Muscle layer of colon (tissue), 2 donors: ENCODE results near the gene PCGF2.
"Not testable (repeated sequence)": the region's sequence is repeated elsewhere in the genome, so short reads cannot be mapped to it uniquely, and the experiment has no call there.

Experiments used
- H3K27ac ChIP-seq: one replicate; pipeline ENCODE4 v1.7.0; 2013; ENCODE audit warnings: low read depth, mild to moderate bottlenecking, low read length, moderate library complexity
- H3K27me3 ChIP-seq, 2 donors: one replicate each; pipeline ENCODE4 v1.7.0; 2013; ENCODE audit warnings: low read length in 2 of 2, mild to moderate bottlenecking in 2 of 2; ENCODE audit not compliant: insufficient read depth in 2 of 2, control insufficient read depth in 1 of 2
- H3K36me3 ChIP-seq: one replicate; pipeline ENCODE4 v1.7.0; 2013; ENCODE audit warnings: mild to moderate bottlenecking, low read length; ENCODE audit not compliant: insufficient read depth
- H3K4me1 ChIP-seq: one replicate; pipeline ENCODE4 v1.7.0; 2013; ENCODE audit warnings: mild to moderate bottlenecking, low read length; ENCODE audit not compliant: insufficient read depth
- H3K4me3 ChIP-seq, 2 donors: one replicate each; pipeline ENCODE4 v1.7.0; 2013; ENCODE audit warnings: low read length in 2 of 2, low read depth in 1 of 2, mild to moderate bottlenecking in 1 of 2, moderate library complexity in 1 of 2
- H3K9ac ChIP-seq: one replicate; pipeline ENCODE4 v1.7.0; 2013; ENCODE audit warnings: low read length
- H3K9me3 ChIP-seq: one replicate; pipeline ENCODE4 v1.7.0; 2013; ENCODE audit warnings: mild to moderate bottlenecking, low read length
- donor health status: abdominal sarcoma.
- donor health status: Adenocarcinoma of cecum.

Gene PCGF2

DNA sequence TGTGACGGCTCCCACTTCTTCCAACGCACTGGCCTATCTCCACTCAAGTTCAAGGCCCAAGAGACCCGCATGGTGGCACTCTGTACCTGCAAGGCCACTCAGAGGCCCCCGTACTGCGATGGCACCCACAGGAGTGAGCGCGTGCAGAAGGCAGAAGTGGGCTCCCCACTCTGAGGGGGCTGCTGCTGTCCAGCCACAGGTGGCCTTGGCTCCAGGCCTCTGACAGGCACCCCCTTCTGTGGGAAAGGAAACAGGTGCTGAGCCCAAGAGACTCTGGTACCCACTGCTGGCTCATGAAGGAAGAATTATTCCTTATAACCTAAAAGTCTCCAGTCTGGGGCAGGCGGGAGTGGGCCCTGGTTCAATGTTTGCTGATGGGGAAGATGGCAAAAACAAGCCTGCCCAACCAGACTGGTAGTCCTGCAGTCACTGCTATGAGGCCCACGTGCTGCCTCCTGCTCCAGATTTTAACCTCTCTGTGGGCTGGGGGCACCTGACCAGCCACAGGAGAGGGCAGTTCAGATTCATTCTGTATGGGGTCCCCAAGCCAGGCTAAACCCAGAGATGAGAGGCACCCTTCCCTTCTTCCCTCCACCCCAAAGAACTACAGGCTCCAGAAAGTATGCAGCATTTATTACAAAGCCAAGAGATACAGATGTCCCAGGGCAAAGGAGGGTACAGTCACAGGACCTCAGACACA is 14.7 kb downstream of the PCGF2 start:
- Histone ChIP-seq H3K4me3 (no peak overlapping the region), H3K27ac (no peak overlapping the region), H3K4me1 (peaks cover 42% of the 10 kb centered on the region), H3K36me3 (peaks cover 28% of the 10 kb centered on the region), H3K9me3 (no peaks in the 10 kb centered on the region), H3K27me3 (no peaks in the 10 kb centered on the region), H3K9ac (no peak overlapping the region)

DNA sequence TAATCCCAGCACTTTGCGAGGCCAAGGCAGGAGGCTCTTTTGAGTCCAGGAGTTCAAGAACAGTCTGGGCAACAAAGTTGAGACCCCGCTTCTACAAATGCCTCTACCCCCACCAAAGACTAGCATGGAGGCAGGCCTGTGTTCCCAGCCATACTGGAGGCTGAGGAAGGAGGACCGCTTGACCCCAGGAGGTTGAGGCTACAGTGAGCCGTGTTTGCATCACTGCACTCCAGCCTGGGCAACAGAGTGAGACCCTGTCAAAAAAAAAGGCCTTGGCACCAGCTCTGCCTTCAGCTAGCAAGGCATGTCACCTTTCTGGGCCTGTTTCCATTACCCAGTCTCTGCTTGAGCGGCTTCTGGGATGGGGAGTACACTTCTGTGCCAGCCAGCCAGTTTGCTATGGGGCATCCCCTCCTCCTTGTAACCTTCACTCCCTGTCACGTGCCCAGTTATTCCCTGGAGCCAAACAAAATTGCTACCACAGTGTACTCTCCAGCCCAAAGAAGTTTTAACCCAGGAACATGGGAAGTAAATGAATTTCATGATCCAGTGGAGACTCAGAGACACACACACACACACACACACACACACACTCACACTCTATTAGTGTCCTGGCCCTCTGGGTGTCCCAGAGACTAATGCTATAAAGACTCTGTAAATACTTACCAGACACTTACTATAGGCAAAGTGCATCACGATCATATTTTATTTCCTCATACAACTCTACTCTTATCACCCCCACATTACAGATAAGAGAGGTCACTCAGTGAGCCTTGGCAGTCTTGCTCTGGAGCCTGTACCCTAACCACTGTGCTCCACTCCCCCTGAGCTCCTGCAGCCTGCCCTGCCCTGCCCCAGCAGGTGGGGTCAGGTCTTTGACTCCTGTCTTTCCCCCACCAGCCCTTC is 15.5 kb downstream of the PCGF2 start:
- H3K4me1 ChIP-seq = peaks cover 43% of the 10 kb centered on the region
- no peak overlapping the region for H3K9ac ChIP-seq
- H3K4me3 ChIP-seq = no peak overlapping the region
- no peaks in the 10 kb centered on the region for H3K9me3 ChIP-seq
- no peaks in the 10 kb centered on the region for H3K27me3 ChIP-seq
- no peak overlapping the region for H3K27ac ChIP-seq
- H3K36me3 ChIP-seq = peaks cover 26% of the 10 kb centered on the region

DNA sequence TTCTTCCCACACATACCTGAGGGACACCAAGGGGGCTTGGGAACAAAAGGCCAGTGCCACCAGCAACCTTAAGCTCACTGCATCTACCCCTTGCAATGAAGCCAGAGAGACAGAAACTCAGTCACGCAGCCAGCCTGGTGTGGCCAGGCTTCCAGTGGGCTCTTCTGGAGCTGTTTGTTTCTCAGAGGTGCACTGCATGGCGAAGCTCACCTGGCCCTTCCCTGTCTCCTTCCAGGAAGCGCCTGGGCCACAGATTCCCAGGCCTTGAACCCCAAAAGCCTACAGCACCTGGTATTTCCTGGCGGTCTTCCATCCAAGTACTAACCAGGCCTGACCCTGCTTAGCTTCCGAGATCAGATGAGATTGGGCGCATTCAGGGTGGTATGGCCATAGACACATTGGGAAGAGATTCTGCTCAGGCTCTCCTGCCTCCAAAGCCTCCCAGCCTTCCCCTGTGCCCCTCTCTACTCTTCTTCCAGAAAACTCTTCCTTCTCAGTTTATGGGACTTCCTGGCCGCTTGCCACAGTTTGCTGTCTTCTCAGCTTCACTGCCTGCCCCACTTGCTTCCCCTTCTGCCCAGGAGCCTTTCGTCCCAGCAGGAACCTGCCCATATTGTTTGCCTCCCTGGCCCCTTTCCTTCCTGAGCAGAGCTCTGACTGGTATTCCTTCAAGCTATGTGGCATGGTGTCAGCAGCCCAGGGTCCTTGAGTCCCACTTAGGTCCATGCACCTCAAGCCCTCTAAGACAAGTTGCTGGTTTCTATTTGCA is 16.4 kb downstream of the PCGF2 start:
- H3K9me3 ChIP-seq = no peaks in the 10 kb centered on the region
- H3K27me3 ChIP-seq = no peaks in the 10 kb centered on the region
- peak overlapping the region in 1 of 2 donors; percentile 80 for H3K4me3 ChIP-seq
- peaks cover 43% of the 10 kb centered on the region for H3K4me1 ChIP-seq
- peak overlapping the region; percentile 84 for H3K27ac ChIP-seq
- H3K9ac ChIP-seq = peak overlapping the region; percentile 77
- H3K36me3 ChIP-seq = peaks cover 26% of the 10 kb centered on the region

DNA sequence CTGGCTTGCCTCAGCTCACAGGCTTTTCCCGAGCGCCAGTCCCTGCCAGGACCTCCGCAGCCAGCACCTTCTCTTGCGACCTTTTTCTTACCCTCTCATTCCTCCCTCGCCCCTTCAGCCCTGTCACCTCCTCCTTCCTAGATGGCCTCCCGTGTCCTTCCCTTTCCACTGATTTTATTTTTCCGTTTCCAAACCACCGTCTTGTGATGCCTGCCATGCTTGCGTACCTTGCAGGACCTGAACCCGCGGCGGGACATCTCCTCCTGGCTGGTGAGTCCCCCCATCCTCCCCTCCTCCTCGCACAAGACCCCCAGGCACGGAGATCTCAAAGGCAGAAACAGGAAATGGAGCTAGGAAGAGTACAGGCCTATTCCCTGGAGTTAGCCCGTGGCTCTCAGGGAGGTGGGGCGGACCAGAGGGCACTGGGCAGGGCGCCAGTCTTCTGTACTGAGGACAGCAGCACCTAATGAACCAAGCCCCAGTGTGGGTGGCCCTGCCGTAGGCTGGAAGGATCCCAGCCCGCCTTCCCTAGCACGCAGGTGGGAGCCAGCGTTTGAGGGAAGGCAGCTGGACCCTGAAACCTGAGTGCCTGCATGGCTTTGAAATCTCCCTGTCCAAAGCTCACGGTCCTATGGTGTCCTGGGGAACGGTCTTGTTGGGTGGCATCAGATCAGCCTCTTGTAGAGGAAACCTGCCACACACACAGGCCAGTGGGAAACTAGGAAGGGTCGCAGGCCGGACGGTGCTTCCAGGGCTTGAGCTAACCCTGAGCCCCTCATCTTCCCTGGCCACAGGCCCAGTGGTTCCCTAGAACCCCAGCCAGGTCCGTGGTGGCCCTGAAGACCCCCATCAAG is 17.4 kb downstream of the PCGF2 start:
- Histone ChIP-seq H3K9me3 (no peaks in the 10 kb centered on the region), H3K4me1 (peaks cover 43% of the 10 kb centered on the region), H3K9ac (peak overlapping the region; percentile 77), H3K36me3 (peaks cover 20% of the 10 kb centered on the region), H3K4me3 (peak overlapping the region; percentile 72 to 80), H3K27ac (peak overlapping the region; percentile 84), H3K27me3 (no peaks in the 10 kb centered on the region)

DNA sequence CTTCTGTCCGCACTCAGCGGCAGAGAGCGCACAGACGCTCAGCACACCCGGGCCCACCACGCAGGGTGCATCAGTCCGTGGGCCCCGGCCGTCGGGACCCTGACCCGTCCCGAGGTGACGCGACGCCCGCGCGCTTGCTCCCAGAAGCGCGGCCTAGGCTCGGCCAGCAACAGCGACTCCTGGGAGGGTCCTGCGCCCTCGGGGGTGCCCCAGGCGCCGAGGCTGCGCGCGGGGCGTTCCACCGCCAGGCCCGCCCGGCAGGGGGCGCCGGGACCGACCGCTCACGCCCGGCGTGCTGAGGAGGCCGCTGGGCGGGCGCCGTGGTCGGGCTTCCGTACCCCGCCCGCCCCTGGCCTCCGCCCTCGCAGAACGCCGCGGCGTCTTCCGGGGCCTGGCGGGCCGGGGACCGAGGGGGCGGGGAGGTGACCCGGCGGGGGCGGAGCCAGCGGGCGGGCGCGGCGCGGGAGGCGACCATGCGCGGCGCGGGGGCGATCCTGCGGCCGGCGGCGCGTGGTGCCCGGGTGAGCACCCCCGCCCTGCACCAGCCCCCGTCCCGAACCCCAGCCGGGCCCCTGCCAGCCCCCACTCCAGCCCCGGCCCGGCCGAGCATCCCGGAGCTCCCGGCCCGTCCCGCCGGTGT is 18.1 kb downstream of the PCGF2 start, which contains the start of gene CISD3:
Gene CISD3, plus strand, starts transcription at position 456 of the 640 bp plus-strand sequence. Its CDS starts 18 bp downstream, at position 474.
- Histone ChIP-seq H3K36me3 (peaks cover 15% of the 10 kb centered on the region), H3K9ac (peak within 1 kb of the TSS; percentile 77), H3K4me3 (peak within 1 kb of the TSS; percentile 72 to 80), H3K27me3 (no peaks in the 10 kb centered on the region), H3K4me1 (peaks cover 41% of the 10 kb centered on the region), H3K27ac (peak within 1 kb of the TSS; percentile 84), H3K9me3 (no peaks in the 10 kb centered on the region)

DNA sequence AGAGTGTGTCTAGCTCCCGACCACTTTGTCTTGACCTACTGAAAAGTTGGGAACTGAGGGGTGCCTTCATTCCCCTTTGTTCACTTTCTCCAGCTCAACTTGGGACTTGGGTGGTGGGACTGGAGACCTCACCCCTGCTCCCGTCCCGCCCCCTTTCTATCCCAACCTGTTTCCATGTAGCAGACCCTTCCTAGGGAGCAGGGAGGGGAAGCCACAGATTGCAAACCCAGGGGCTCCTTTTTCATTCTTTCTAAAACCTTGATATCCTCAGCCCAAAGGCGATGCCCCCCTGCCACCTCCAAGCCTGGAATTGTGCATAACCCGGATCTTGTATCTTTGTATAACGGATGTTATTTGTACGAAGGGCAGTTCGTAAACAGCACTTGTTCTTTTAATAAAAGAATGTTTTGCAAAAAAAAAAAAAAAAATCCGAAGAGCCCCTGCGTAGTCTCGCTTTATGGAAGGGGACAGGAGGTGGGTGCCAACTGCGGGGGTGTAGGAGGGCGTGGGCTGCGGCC is 18.7 kb downstream of the PCGF2 start:
- H3K9ac ChIP-seq = no peak overlapping the region
- peaks cover 13% of the 10 kb centered on the region for H3K36me3 ChIP-seq
- H3K4me1 ChIP-seq = peaks cover 46% of the 10 kb centered on the region
- H3K9me3 ChIP-seq = no peaks in the 10 kb centered on the region
- peak overlapping the region; percentile 58 to 71 for H3K4me3 ChIP-seq
- no peaks in the 10 kb centered on the region for H3K27me3 ChIP-seq
- H3K27ac ChIP-seq = peak overlapping the region; percentile 80

DNA sequence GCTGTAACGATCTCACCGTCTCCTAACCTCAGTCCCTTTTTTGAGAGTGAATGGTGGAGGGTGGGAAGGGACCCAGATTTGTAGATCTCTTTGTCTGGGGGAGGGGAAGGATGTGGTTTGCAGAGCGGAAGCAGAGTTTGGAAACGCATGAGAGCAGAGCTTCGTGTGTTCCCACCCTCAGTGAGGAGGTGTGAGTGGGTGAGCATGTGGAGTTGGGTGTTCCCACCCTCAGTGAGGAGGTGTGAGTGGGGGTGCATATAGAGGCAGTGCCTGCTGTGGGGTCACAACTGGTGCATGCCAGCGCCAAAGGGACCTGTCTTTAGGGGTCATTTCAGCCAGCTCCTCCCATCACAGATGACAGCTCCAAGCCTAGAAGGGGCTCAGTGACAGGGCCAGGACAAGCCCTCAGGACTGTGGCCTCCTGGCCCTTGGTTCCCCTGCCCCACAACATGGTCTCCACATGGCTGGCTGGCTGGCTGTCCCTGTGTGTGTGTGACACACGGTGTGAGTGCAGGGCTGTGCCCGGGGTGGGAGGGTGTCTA is 19.8 kb downstream of the PCGF2 start:
- H3K27ac ChIP-seq = no peak overlapping the region
- peaks cover 50% of the 10 kb centered on the region for H3K4me1 ChIP-seq

DNA sequence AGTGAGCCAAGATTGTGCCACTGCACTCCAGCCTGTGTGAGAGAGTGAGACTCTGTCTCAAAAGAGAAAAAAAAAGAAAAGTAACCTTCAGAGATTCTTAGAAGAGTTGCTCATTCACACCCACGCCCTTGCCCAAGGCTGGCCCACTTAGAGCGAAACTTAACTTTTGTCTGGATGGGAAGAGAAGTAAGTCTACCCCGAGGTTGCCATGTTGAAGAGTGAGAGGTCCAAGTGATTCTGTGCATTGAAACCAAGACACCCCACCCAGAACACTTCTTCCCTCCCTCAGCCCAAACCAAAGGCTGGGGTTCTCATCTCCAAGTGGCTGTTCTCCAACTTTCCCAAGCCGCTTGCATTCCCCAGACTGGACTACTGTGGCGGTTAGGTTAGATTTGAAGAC is 20.4 kb downstream of the PCGF2 start:
- Histone ChIP-seq H3K4me1 (peaks cover 49% of the 10 kb centered on the region), H3K27me3 (no peaks in the 10 kb centered on the region), H3K4me3 (no peak overlapping the region), H3K9ac (no peak overlapping the region), H3K27ac (no peak overlapping the region), H3K36me3 (no peaks in the 10 kb centered on the region), H3K9me3 (no peaks in the 10 kb centered on the region)

More for the DNA sequence above, 19.8 kb downstream of the PCGF2 start:
- Histone ChIP-seq H3K9me3 (no peaks in the 10 kb centered on the region), H3K9ac (peak overlapping the region; percentile 15), H3K27me3 (no peaks in the 10 kb centered on the region), H3K4me3 (no peak overlapping the region), H3K36me3 (peaks cover 3% of the 10 kb centered on the region)

DNA sequence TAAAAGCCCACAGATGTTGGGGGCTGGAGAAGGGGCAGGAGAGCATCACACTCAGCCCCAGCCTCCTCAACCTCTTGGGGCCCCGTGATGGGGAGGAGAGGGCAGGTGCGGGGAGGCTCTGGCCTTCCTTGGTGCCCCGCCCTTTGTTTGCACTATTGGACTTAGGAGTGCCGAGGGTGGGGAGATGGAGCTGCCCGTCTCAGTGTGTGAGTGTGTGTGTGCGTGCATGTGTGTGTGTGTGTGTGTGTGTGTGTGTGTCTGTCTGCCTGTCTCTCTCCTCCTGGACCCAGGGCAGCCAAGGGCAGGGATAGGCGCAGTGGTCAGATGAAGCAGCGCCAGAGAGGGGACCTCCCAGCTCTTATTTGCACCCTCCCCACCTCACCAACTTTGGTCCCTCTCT is 22.0 kb downstream of the PCGF2 start:
- not testable (repeated sequence) for H3K27ac ChIP-seq, H3K4me3 ChIP-seq, H3K9ac ChIP-seq, H3K9me3 ChIP-seq, H3K36me3 ChIP-seq, H3K27me3 ChIP-seq
- H3K4me1 ChIP-seq = peaks cover 33% of the 10 kb centered on the region

DNA sequence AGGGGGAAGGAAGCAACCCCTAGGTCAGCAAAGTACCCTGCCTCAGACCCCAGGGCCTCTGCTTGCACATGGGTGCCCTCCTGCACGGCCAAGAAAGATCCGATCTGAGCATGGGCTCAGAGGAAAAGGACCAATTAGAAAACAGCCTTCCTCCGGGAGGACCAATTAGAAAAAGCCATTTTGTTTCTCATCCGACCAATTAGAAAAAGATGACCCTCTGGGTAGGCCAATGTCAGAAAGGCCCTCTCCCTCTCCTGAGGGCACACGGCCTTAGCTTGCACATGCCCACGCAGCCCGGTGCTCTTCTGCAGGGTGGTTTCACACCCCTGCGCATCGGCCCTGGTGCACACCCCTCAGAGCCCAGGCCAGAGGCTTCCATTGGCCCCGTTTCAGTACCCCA is 23.1 kb downstream of the PCGF2 start:
- Histone ChIP-seq H3K4me3 (no peak overlapping the region), H3K9ac (no peak overlapping the region), H3K36me3 (peaks cover 15% of the 10 kb centered on the region), H3K9me3 (no peaks in the 10 kb centered on the region), H3K4me1 (peaks cover 27% of the 10 kb centered on the region), H3K27ac (no peak overlapping the region), H3K27me3 (no peaks in the 10 kb centered on the region)
